HUES6 (cell line): ENCODE results near the gene NACA2.

Experiments
- H3K27ac ChIP-seq: 2 replicates; pipeline ENCODE4 v1.7.0; 2013; ENCODE audit warnings: low read depth, mild to moderate bottlenecking, low read length, inconsistent platforms
- H3K27me3 ChIP-seq: 2 replicates; pipeline ENCODE4 v1.6.1; 2013; ENCODE audit warnings: low read length; ENCODE audit not compliant: control insufficient read depth, insufficient read depth
- H3K36me3 ChIP-seq: 2 replicates; pipeline ENCODE4 v1.6.1; 2013; ENCODE audit warnings: low read length; ENCODE audit not compliant: control insufficient read depth, insufficient read depth
- H3K4me1 ChIP-seq: 2 replicates; pipeline ENCODE4 v1.6.1; 2013; ENCODE audit warnings: low read length; ENCODE audit not compliant: control insufficient read depth, insufficient read depth
- H3K4me3 ChIP-seq: 2 replicates; pipeline ENCODE4 v1.5.1; 2013; ENCODE audit warnings: low read depth, low read length
- H3K9ac ChIP-seq: one replicate; pipeline ENCODE4 v1.6.1; 2013; ENCODE audit warnings: mild to moderate bottlenecking, low read length
- H3K9me3 ChIP-seq: 2 replicates; pipeline ENCODE4 v1.6.1; 2013; ENCODE audit warnings: low read depth, low read length; ENCODE audit not compliant: control insufficient read depth, insufficient read depth

Gene NACA2

DNA sequence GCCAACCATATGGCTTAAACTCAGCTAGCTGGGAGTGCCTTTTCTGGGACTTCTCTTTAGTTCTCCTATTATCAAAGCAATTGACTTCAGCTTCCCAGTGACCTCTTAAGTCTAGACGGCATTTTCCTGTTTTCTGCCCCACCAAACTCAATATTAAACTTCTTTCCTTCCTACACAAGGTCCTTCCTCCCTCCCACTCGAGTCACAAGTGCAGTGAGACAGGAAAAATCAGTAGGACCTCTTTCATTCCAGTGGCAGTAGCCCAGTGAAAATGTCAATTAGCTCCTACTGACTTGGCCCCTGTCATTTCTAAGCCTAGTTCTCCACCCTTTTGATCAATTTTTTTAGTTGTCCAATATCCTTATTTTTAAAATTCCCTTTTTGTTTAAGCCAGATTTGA, 9.6 kb upstream of the NACA2 start:
- Histone ChIP-seq H3K4me1 (no peaks in the 10 kb centered on the region), H3K36me3 (no peaks in the 10 kb centered on the region), H3K9me3 (no peaks in the 10 kb centered on the region), H3K27ac (no peak overlapping the region), H3K9ac (no peak overlapping the region), H3K27me3 (no peaks in the 10 kb centered on the region), H3K4me3 (no peak overlapping the region)

DNA sequence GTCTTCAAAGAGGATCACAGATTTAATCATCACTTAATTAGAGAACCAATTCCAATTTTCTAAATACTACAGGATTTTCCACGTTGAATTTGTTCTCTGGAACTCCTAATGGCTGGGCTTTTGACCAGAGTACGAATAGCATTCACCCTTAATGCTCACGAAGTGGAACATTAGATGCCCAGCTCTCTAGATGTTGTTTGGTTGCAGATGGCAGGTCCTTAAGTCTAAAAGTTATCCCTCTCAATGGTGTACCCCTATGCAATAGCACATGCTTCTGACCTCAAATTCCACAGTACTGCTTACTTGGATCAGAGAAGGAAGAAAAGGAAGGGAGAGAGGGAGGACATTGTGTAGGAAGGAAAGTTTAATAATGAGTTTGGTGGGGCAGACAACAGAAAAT, 8.6 kb upstream of the NACA2 start:
- H3K4me3 ChIP-seq: no peak overlapping the region
- no peaks in the 10 kb centered on the region for H3K4me1 ChIP-seq
- H3K27me3 ChIP-seq: no peaks in the 10 kb centered on the region
- H3K36me3 ChIP-seq: no peaks in the 10 kb centered on the region
- H3K9me3 ChIP-seq: no peaks in the 10 kb centered on the region
- no peak overlapping the region for H3K27ac ChIP-seq
- no peak overlapping the region for H3K9ac ChIP-seq

- no peaks in the 10 kb centered on the region for H3K9me3 ChIP-seq
- H3K4me1 ChIP-seq: no peaks in the 10 kb centered on the region
- no peaks in the 10 kb centered on the region for H3K27me3 ChIP-seq
- no peak overlapping the region for H3K9ac ChIP-seq
- H3K27ac ChIP-seq: no peak overlapping the region
- no peaks in the 10 kb centered on the region for H3K36me3 ChIP-seq
- H3K4me3 ChIP-seq: no peak overlapping the region
Measured at GRCh38 chr17:61598014-61598413, 7.0 kb upstream of the NACA2 start.

GRCh38 chr17:61597607-61598006, 6.6 kb upstream of the NACA2 start:
- Histone ChIP-seq H3K4me1 (no peaks in the 10 kb centered on the region), H3K36me3 (no peaks in the 10 kb centered on the region), H3K9ac (no peak overlapping the region), H3K9me3 (no peaks in the 10 kb centered on the region), H3K27me3 (no peaks in the 10 kb centered on the region), H3K27ac (no peak overlapping the region), H3K4me3 (no peak overlapping the region)

- no peak overlapping the region for H3K4me3 ChIP-seq
- no peaks in the 10 kb centered on the region for H3K9me3 ChIP-seq
- H3K9ac ChIP-seq: no peak overlapping the region
- no peaks in the 10 kb centered on the region for H3K4me1 ChIP-seq
- no peaks in the 10 kb centered on the region for H3K27me3 ChIP-seq
- H3K27ac ChIP-seq: no peak overlapping the region
- H3K36me3 ChIP-seq: no peaks in the 10 kb centered on the region
Measured at GRCh38 chr17:61595418-61596186, 4.6 kb upstream of the NACA2 start.

- no peak overlapping the region for H3K27ac ChIP-seq
- no peaks in the 10 kb centered on the region for H3K27me3 ChIP-seq
- H3K9me3 ChIP-seq: no peaks in the 10 kb centered on the region
- no peak overlapping the region for H3K9ac ChIP-seq
- no peak overlapping the region for H3K4me3 ChIP-seq
- no peaks in the 10 kb centered on the region for H3K4me1 ChIP-seq
- no peaks in the 10 kb centered on the region for H3K36me3 ChIP-seq
Measured at GRCh38 chr17:61594294-61594825, 3.3 kb upstream of the NACA2 start.

DNA sequence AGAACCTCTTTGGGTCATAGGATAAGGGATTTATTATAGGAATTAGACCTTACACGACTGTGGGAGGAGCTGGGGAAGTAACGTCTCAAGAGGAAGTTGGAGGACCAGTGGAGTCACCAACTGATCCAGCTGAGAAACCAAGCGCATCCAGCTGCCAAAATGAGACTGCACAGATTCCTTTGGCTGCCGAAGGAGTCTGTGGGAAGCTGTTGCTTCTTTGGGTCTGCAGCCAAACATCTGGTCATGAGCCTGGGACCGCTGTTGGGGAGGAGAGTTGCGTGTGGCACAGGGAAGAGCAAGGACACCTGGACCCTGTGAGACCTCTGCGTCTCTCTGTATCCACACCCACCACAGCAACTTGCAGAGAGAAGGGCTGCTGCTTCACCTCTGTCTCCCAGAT, 2.4 kb upstream of the NACA2 start:
- Histone ChIP-seq H3K27ac (no peak overlapping the region), H3K4me3 (no peak overlapping the region), H3K36me3 (no peaks in the 10 kb centered on the region), H3K9ac (no peak overlapping the region), H3K27me3 (no peaks in the 10 kb centered on the region), H3K4me1 (no peaks in the 10 kb centered on the region), H3K9me3 (no peaks in the 10 kb centered on the region)

DNA sequence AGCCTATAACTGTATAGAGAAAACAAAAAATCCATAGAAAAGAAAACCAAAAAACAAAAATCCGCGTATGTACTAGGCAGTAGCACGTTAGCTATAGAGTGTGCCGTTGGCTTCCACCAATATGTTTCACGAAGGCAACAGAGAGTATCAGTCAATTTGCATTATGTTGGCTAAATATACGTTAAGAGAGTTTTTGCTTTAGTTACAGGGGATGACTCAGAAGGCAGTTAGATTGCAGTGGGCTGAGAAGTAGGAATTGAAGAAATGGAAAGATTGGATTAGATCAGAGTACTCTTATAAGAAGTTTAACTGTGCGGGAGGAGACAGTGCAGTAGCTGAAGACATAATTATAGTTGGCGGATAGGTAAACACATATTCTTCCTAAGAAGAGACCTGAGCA, 911 bp upstream of the NACA2 start:
- H3K9me3 ChIP-seq: no peaks in the 10 kb centered on the region
- H3K36me3 ChIP-seq: no peaks in the 10 kb centered on the region
- H3K4me1 ChIP-seq: no peaks in the 10 kb centered on the region
- no peak overlapping the region for H3K4me3 ChIP-seq
- no peak overlapping the region for H3K27ac ChIP-seq
- H3K9ac ChIP-seq: no peak overlapping the region
- no peaks in the 10 kb centered on the region for H3K27me3 ChIP-seq

GRCh38 chr17:61589990-61590389, 1.0 kb downstream of the NACA2 start:
- Histone ChIP-seq H3K4me1 (no peaks in the 10 kb centered on the region), H3K36me3 (no peaks in the 10 kb centered on the region), H3K27ac (no peak overlapping the region), H3K9me3 (no peaks in the 10 kb centered on the region), H3K9ac (no peak overlapping the region), H3K4me3 (no peak overlapping the region), H3K27me3 (no peaks in the 10 kb centered on the region)

DNA sequence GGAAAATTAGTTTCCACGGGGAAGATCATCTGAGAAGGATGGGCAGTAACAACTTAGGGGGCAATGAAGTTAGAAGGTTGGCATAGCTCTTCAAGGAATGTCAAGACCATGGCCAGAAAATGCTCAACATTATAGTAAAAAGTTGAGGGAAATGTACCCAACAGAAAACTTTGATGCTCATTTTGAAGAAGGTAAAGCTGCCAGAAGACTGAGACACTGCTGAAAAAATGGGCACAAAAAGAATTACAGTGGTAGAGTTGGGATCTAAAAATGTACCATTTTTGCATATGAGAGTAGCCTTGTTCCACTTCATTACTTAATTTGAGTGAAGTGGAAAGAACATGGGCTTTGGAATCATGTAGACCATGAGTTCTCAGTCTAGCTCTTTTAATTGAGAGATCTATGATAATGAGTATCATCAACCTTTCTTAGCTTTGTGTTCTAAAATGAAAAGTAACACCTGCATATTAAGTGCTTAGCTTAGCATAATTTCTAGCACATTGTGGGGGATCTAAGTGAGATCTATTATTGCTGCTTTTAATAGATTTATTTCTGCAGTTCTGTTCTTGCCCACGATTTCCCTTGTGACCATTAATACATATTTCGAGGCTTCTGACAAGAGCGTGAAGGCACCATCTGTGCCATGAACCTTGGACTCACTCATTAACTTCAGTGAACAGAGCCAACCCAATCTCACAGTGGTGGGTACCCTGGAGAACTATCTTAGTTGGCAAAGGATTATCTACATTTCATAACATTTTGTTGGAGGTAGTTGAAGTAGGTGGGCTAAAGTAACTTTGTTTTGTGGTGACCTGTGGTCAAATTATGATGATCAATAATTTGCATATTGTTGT, 3.0 kb downstream of the NACA2 start:
- Histone ChIP-seq H3K27ac (no peak overlapping the region), H3K4me3 (no peak overlapping the region)

DNA sequence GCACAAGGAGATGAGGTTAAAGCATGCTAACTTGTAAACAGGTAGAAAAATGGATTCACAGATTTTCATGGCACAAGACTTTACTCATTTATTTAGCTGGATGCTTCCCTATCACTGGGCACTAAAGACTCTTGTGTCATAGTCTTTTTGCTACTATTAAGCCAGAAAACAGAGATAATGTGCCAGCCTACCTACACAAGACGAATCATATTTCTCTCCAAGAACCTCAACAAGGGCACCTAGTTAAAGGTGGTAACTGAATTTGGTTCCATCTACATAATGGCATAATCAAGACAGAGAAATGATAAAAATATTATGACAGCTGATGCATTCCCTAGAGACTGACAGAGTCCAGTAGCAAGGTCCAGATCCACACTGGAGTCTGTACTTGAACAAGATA, 3.8 kb downstream of the NACA2 start:
- no peak overlapping the region for H3K9ac ChIP-seq
- no peak overlapping the region for H3K4me3 ChIP-seq
- no peak overlapping the region for H3K27ac ChIP-seq
- H3K36me3 ChIP-seq: no peaks in the 10 kb centered on the region
- no peaks in the 10 kb centered on the region for H3K27me3 ChIP-seq
- H3K4me1 ChIP-seq: no peaks in the 10 kb centered on the region
- H3K9me3 ChIP-seq: no peaks in the 10 kb centered on the region

More for the DNA sequence above, 3.0 kb downstream of the NACA2 start:
- Histone ChIP-seq H3K27me3 (no peaks in the 10 kb centered on the region), H3K9ac (no peak overlapping the region), H3K36me3 (no peaks in the 10 kb centered on the region), H3K4me1 (no peaks in the 10 kb centered on the region), H3K9me3 (no peaks in the 10 kb centered on the region)
